GM12878 (cell line): ENCODE data around the gene SYN1. TPM values are rescaled to one million over a fixed set of nuclear protein-coding genes. Genes with fewer than 3 reads are reported as not detected.

Experiments used
- ATAC-seq: fragments of 200-7000 bp; cut with Tn5 transposase; 3 replicates; pipeline ENCODE4 v1.9.1; 2020; ENCODE audit warnings: mild to moderate bottlenecking, moderate library complexity
- BruUV-seq: library from RNA; stranded (reverse); fragments of 400-500 nt; replicated peaks from 2 replicates; lab custom pipeline; 2021; lab: Mats Ljungman, UMichigan
- CTCF ChIA-PET: fragments of 300-600 bp; sonication (Branson Sonifier 250); formaldehyde crosslinking; extraction: SDS; loops from one replicate; lab custom pipeline; 2021; ENCODE audit warnings: inconsistent platforms; lab: Yijun Ruan, JAX
- POLR2A ChIA-PET: fragments of 350-600 bp; formaldehyde crosslinking; extraction: SDS; loops from one replicate; lab custom pipeline; 2021; ENCODE audit warnings: inconsistent platforms; lab: Charles Lee
- RAD21 ChIA-PET: fragments of 300-600 bp; sonication (Branson Sonifier 250); formaldehyde crosslinking; loops from one replicate; lab custom pipeline; 2023; ENCODE audit warnings: antibody characterized with exemption; ENCODE audit not compliant: unreplicated experiment; lab: Charles Lee
- SMC1A ChIA-PET: fragments of 300-600 bp; sonication (Branson Sonifier 250); formaldehyde crosslinking; loops from one replicate; lab custom pipeline; 2023; ENCODE audit not compliant: unreplicated experiment, uncharacterized antibody; lab: Charles Lee
- DNase-seq: peaks from one replicate; pipeline ENCODE4 v3.0.0-alpha.2; 2011; ENCODE audit warnings: low read depth, low spot score
- FAIRE-seq: peaks from 3 replicates; lab custom pipeline; 2011; peaks lifted over from hg19 to GRCh38; lab: Jason Lieb, UNC
- H2AFZ ChIP-seq: 2 replicates; pipeline ENCODE4 v1.6.0; 2011; ENCODE audit warnings: low read depth, low read length, control low read depth; ENCODE audit not compliant: control insufficient read depth
- H3K27ac ChIP-seq: 2 replicates; pipeline ENCODE4 v1.5.1; 2011; ENCODE audit warnings: control low read depth; ENCODE audit not compliant: control insufficient read depth, insufficient read depth
- H3K27me3 ChIP-seq, 2 experiments: replicated peaks in 1 of 2; 2 replicates each; pipeline versions ENCODE4 v1.6.0 to v1.6.1; 2011; ENCODE audit warnings: low read length in 1 of 2; ENCODE audit not compliant: control insufficient read depth in 2 of 2, insufficient read depth in 2 of 2
- H3K36me3 ChIP-seq, 2 experiments: 2 replicates each; pipeline ENCODE4 v1.5.1; 2011; ENCODE audit warnings: low read length in 1 of 2; ENCODE audit not compliant: control insufficient read depth in 2 of 2, insufficient read depth in 2 of 2
- H3K4me1 ChIP-seq: 2 replicates; pipeline ENCODE4 v1.6.1; 2011; ENCODE audit warnings: mild to moderate bottlenecking, low read length, moderate library complexity, mixed read lengths; ENCODE audit not compliant: control insufficient read depth, insufficient read depth
- H3K4me2 ChIP-seq: 2 replicates; pipeline ENCODE4 v1.6.0; 2011; ENCODE audit warnings: control low read depth; ENCODE audit not compliant: control insufficient read depth, insufficient read depth
- H3K4me3 ChIP-seq: fragments of 200-600 bp; sonication (generic); 2 replicates; pipeline ENCODE4 v1.5.1; 2016
- H3K79me2 ChIP-seq: 2 replicates; pipeline ENCODE4 v1.6.0; 2011; ENCODE audit warnings: low read length; ENCODE audit not compliant: control insufficient read depth, insufficient read depth
- H3K9ac ChIP-seq: 2 replicates; pipeline ENCODE4 v1.8.0; 2011; ENCODE audit warnings: low read length, control low read depth, mixed read lengths; ENCODE audit not compliant: control insufficient read depth, insufficient read depth
- H3K9me3 ChIP-seq: replicated peaks from 3 replicates; pipeline ENCODE4 v1.5.1; 2011; ENCODE audit warnings: mild to moderate bottlenecking, low read length; ENCODE audit not compliant: control insufficient read depth, insufficient read depth
- H4K20me1 ChIP-seq: 2 replicates; pipeline ENCODE4 v1.6.0; 2011; ENCODE audit not compliant: control insufficient read depth, insufficient read depth
- ASH2L ChIP-seq: fragments of 300-600, 200-600 bp; sonication (generic); IDR thresholded peaks from 2 replicates; pipeline ENCODE4 v1.6.1; 2017; ENCODE audit warnings: low read depth, mild to moderate bottlenecking, borderline replicate concordance
- ATF3 ChIP-seq: IDR thresholded peaks from 2 replicates; pipeline ENCODE4 v1.6.1; 2011; ENCODE audit warnings: low read depth, mild to moderate bottlenecking, low read length, moderate library complexity, borderline replicate concordance; ENCODE audit errors: extremely low read depth
- BCLAF1 ChIP-seq: fragments of 450-650 bp; IDR thresholded peaks from 2 replicates; pipeline ENCODE4 v1.6.1; 2017; ENCODE audit warnings: antibody characterized with exemption, mild to moderate bottlenecking, moderate library complexity
- CREM ChIP-seq: IDR thresholded peaks from 2 replicates; pipeline ENCODE4 v1.6.1; 2014; ENCODE audit warnings: antibody characterized with exemption, low read depth
- EED ChIP-seq: sonication (generic); IDR thresholded peaks from 2 replicates; pipeline ENCODE4 v1.6.1; 2016; ENCODE audit warnings: antibody characterized with exemption, low read depth
- HCFC1 ChIP-seq: fragments of 150-350 bp; IDR thresholded peaks from 2 replicates; pipeline ENCODE4 v1.6.1; 2014; ENCODE audit warnings: low read length
- NR2C2 ChIP-seq: IDR thresholded peaks from 2 replicates; pipeline ENCODE4 v1.6.1; 2011; ENCODE audit warnings: borderline replicate concordance, low read depth; ENCODE audit not compliant: control insufficient read depth, insufficient read length
- PML ChIP-seq: IDR thresholded peaks from 2 replicates; pipeline ENCODE4 v1.6.1; 2012; ENCODE audit warnings: low read length, inconsistent platforms
- POLR2AphosphoS2 ChIP-seq: IDR thresholded peaks from 2 replicates; pipeline ENCODE4 v1.6.1; 2011; ENCODE audit warnings: low read depth, mild to moderate bottlenecking, low read length, improper control_type of control experiment, moderate library complexity
- POU2F2 ChIP-seq: IDR thresholded peaks from 3 replicates; pipeline ENCODE4 v1.6.1; 2011; ENCODE audit warnings: low read depth, mild to moderate bottlenecking, low read length, borderline replicate concordance
- TAF1 ChIP-seq: IDR thresholded peaks from 2 replicates; pipeline ENCODE4 v1.6.1; 2011; ENCODE audit warnings: mild to moderate bottlenecking, low read depth, low read length, borderline replicate concordance
- ZBED1 ChIP-seq: IDR thresholded peaks from 2 replicates; pipeline ENCODE4 v1.6.1; 2016; ENCODE audit warnings: borderline replicate concordance
- ZBTB4 ChIP-seq: fragments of 450-650 bp; formaldehyde crosslinking; IDR thresholded peaks from 2 replicates; pipeline ENCODE4 v1.4.0; 2022; ENCODE audit warnings: mild to moderate bottlenecking, moderate library complexity
- ZNF274 ChIP-seq: IDR thresholded peaks from one replicate; pipeline ENCODE4 v1.8.0; 2011; ENCODE audit not compliant: insufficient read length, insufficient read depth
- ZSCAN29 ChIP-seq: fragments of 450-650 bp; IDR thresholded peaks from 2 replicates; pipeline ENCODE4 v1.6.1; 2017; ENCODE audit warnings: mild to moderate bottlenecking, moderate library complexity
- WGBS: methylation state at CpG from one replicate; pipeline ENCODE4 v1.1.6; 2016; ENCODE audit warnings: low lambda C conversion rate; ENCODE audit not compliant: insufficient replicate concordance, insufficient coverage; ENCODE audit errors: missing lambda C conversion rate; 5-methylcytosine and 5-hydroxymethylcytosine counted together
- in situ Hi-C: fragments of 300-500 bp; cut with MboI; formaldehyde crosslinking; loops from 9 replicates; pipeline ENCODE4 v1.14.3; 2018; ENCODE audit warnings: mixed read lengths
- intact Hi-C: fragments of 100-400 bp; cut with micrococcal nuclease; formaldehyde crosslinking; loops from one replicate; pipeline ENCODE4 v1.14.2; 2022; ENCODE audit not compliant: unreplicated experiment
- polyA plus RNA-seq, 11 experiments: library from polyadenylated mRNA; depleted of rRNA in 4 of 11; unstranded in 6 of 11; stranded (reverse) in 5 of 11; fragments of >200 nt; fragmentation: Nextera tagmentation in 4 of 11; fragmentation: Illumina TruSeq in 1 of 11; extraction: Ambion mirVana in 4 of 11; extraction: Trizol in 1 of 11; gene quantifications; 1 replicate in 1 of 11; 2 replicates in 10 of 11; pipeline versions ENCODE4 v1.2.1 to v1.2.3, GENCODE V29; 2011 to 2016; ENCODE audit warnings: inconsistent platforms in 2 of 11, missing spikeins in 2 of 11, low read depth in 1 of 11
- total RNA-seq, 4 experiments: library from RNA; depleted of rRNA in 3 of 4; stranded (reverse); fragments of >200 nt in 3 of 4; fragmentation: Illumina TruSeq in 1 of 4; extraction: Trizol in 1 of 4; gene quantifications; 2 replicates each; pipeline versions ENCODE4 v1.2.1 to v1.2.3, GENCODE V29; 2013 to 2021

SYN1 gene
- total and polyA plus RNA-seq, 10 of the 15 experiments (the other 5 are each of a cell fraction or from before 2014, with no cell fraction given): 0.09 to 0.57 (median 0.16) TPM; not detected in 3

GRCh38 chrX:47581731-47582647, 37.7 kb downstream of the SYN1 start, which contains the start of gene TIMP1:
TIMP1 (plus strand) TSS chrX:47582436; CDS start chrX:47583416, 980 bp downstream.
- WGBS: 19% methylated on average over 28 of the region's 28 CpGs
- Histone ChIP-seq H3K27ac (peak within 1 kb of the TSS; percentile 58), H4K20me1 (no peaks in the 10 kb centered on the region), H3K36me3 (no peaks in the 10 kb centered on the region), H3K9me3 (no peaks in the 10 kb centered on the region), H3K4me2 (peak within 1 kb of the TSS; percentile 79), H2AFZ (peak within 1 kb of the TSS; percentile 58), H3K79me2 (no peaks in the 10 kb centered on the region; the same call in 1 of the 2 replicates), H3K27me3 (no peaks in the 10 kb centered on the region), H3K9ac (peak within 1 kb of the TSS; percentile 74), H3K4me3 (peak within 1 kb of the TSS; percentile 67), H3K4me1 (peaks cover 8% of the 10 kb centered on the region)
- intact Hi-C loops (loop anchor here (5.0 kb wide), 1 partner anchor 45 kb away; the partner anchor contains the start of gene CFP), in situ Hi-C loops (no loop called here)
- no TSS peak for BruUV-seq
- DNase-seq: peak; percentile 45
- CTCF ChIA-PET: no interaction called here
- peak; percentile 91 for ATAC-seq
- POLR2A ChIA-PET: interaction anchor here (0.5 to 1.9 kb wide), 7 partner anchors 16 to 941 kb away, joined by 3 to 4 read pairs (median 4); partner anchors contain the start of gene ELK1
- RAD21 ChIA-PET: interaction anchor here (1.4 to 1.5 kb wide), 2 partner anchors 47 to 55 kb away, joined by 3 to 6 read pairs; no protein-coding TSS in a partner anchor
- no peak for FAIRE-seq
- SMC1A ChIA-PET: interaction anchor here (0.9 to 1.6 kb wide), 5 partner anchors 37 to 62 kb away, joined by 3 to 7 read pairs (median 4); no protein-coding TSS in a partner anchor
- TF ChIP-seq EED (peak; percentile 77), NR2C2 (no peak), ZNF274 (no peak), ASH2L (no peak), POLR2AphosphoS2 (no peak), CREM (peak; percentile 20; the same call in 1 of the 2 replicates), ATF3 (no peak), POU2F2 (no peak), PML (no peak), ZBTB4 (CRISPR knock-in tag) (no peak), HCFC1 (no peak), BCLAF1 (no peak), ZSCAN29 (no peak), TAF1 (0 out of 2 replicates have a peak, but pooled peaks have one; percentile 38), ZBED1 (no peak)
